NOMO-1 treated with DMSO at 0.1 percent for 48 hours (cell line): ENCODE results near the gene CNTNAP5.

Experiments
- DNase-seq: peaks from one replicate; lab custom pipeline; 2025; ENCODE audit not compliant: unreplicated experiment; lab: John Stamatoyannopoulos, UW

Gene CNTNAP5

DNA sequence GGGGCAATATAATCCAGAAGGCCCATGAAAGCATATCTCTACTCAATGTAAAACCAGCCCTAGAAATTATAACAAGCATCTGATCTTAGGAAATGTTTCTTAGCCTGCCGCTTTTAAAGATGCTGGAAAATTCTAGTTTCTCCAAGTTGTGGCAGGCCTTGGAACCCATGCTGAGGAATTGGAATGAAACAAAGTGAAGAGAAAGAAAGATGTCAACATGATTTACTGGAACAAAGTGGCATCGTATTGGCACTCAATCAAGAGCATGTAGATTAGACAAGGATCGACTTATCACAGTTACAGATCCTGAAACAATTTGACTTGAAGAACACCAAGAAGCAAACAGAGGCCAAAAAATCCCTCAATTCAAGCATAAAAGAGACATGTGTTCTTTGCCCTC lies 28.7 kb downstream of the CNTNAP5 start:
- no peak for DNase-seq

DNA sequence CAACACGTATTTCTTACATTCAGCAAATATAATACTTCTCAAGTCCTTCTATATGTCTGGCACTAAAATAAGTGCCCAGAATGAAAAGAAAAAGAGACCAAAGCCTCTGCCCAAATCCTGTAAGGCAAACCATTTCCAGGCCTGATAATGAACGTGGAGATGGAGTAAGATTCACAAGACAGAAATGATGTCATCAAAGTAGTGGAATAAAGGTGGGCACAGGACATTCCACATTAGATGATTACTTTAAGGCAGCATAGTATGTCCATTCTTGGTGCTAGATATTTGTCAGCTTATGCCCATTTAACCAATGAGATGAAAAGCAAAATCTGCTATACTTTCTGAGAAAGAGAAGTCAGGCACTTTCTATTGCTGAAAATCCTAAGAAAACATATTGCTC lies 38.5 kb downstream of the CNTNAP5 start:
- no peak for DNase-seq

DNA sequence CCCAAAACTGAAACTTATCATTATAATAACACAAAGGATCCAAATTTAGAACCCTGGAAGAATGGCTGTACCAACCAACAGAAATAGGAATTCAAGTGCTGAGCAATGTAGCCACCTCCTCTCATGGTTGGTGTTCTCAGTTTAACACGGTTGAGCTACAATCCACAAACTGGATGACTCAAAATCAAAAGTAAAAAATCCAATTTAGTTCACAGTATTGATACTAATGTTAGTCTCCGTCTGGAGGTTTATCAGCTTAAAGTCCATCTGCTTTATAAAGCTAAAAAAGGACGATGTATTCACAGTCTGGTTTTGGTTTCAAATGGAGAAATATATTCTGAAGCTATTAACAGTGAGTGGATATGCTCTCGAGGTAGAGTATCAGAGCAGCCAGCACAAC lies 40.5 kb downstream of the CNTNAP5 start:
- no peak for DNase-seq

DNA sequence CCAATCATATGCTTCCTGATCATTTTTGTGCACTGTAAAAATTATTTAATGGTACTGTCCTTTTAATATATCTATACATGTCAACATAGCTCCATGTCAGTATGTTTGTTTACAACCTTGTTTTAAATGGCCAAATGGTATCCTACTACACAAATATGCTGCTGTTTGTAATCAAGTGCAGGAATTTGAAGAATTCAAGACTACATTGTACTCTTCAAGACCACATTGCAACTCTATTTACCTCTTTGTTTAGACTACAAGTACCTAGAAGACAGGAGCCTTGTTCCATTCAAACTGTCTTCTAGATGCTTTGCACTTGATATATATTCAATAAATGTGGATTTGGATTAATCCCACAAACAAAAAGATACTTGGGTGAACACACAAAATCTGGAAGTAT lies 41.7 kb downstream of the CNTNAP5 start:
- DNase-seq, result no peak

DNA sequence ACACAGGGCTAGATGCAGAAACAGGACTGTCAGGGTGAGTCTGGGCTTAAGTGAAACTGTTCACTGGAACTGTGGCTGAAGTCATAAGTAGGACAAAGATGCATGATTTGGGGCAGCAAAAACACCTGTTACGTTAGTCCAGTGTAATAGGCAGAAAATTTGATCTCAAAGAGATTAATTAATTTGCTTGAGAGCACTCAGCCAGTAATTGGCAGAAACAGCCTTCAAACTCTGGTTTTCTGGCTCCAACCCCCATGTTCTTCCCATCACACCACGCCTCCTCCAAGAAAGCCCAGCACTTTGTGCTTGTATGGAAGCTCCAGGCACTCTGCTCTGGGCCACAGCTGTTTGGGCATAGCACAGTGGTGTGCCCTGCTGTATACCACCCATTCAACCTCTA lies 54.0 kb downstream of the CNTNAP5 start:
- no peak for DNase-seq

DNA sequence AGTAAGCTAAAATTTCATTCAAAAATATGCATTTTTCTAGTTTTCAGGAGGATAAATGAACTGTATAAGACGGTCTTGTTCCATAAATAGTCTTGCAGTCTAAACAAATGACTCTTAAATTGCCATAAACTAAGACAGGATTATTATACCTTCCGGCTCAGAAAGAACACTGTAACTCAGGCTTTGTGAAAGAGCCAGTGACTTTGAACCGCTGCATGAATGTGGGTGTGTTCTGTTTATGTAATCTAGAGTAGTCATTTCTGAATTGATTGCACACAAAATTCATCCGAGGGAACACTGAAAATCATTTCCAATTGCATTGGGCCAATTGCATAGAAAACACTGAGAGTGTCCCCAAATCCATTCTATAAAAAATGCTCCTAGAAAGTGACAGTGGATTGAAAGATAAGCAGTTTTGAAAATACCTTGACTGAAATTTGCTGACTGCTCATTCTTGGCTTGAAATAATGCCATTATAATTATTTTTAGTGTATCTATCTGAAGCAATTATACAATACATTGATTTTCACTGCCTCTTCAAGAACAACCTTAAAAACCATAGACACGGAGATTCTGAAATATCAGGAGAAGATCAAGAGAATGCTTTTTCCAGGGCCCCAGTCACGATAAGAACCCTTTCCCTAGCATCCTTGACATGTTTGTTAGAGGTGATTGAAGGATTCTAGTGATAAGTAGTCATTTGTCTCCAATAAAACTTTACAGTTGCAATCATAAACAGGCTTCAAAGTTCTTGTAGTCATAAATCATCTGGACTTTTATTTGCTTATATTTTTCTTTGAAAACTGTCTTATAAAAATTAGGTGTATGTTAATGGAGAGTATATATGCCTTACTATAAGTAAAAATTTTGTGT lies 55.4 kb downstream of the CNTNAP5 start:
- DNase-seq, result no peak

DNA sequence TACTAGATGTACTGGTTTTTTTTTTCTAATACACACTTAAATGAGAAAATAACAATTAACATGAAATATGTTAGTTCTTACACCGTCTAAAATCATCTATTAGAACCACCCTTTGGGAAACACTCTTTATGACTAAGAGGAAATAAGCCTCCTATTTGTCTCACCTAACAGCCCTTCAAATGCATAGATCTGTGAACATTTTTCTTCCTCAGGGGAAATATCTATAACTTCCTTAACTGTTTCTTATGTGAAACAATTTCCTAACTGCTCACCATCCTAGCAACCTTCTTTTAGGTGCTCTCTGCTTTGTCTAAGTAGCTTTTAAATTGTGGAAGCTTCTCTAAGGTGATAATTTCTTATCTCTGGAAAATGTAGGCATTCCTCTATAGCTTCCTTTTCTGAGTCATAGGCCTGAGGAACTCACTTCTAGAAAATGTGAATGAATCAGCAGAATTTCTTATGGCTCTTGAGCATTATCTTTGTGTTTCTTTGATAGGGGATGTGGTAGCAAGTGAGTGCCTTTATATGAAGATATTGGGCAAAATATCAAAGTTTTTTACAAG lies 56.1 kb downstream of the CNTNAP5 start:
- no peak for DNase-seq

DNA sequence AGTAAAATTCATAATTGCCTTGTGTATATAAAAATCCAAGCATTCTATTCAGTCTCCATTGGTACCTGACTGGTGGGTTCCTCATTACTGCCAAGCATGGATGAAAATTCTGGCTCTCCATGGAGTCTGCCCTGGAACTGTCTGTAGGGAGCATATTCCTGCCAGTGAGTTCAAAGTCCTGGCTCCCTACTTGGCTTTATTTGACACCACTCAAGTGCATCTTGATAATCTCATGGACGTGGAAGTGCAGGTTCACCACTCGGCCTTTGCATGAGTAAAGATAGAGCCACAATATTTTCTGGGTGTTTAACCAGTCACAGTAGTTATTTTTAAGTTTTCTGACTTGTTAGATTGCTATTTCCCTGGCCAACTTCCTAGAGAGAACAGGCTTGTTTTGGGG lies 63.5 kb downstream of the CNTNAP5 start:
- DNase-seq, result no peak

DNA sequence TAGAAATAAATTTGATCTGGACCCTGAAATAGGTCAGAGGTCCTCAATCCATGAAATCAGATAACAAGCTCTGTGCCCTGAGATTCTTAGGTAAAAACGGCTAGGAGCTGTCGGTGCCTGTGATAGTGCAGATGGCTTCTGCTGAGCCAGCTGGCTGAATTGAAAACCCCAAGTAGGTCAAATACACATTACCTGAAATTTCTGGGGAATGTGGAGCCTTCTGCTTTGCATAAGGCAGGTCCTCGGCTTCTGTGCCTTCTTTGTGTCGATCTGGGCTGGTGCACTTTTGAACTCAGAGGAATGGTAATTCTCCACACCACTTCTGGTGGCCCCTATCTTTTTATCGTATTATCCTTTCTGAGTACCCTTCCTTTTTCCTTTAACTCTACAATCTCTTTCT lies 66.6 kb downstream of the CNTNAP5 start:
- DNase-seq, result no peak

DNA sequence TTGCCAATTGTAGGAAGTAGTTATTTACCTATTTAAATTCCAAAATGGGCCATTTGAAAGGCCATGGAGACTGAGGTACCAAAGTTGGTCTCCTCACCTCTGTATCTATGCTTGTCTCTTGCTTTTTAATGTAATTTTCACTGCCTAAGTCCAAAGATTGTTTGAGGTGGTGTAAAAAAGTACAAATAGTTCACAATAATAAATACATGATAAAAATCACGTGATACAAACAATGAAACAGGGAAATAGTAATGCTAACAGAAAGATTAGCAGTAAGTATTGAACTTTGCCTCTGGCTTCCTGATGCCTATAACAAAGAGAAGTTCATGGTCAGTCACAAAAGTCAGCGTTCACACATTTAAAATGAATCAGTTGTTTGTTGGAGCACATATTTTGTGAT lies 67.6 kb downstream of the CNTNAP5 start:
- DNase-seq, result no peak

DNA sequence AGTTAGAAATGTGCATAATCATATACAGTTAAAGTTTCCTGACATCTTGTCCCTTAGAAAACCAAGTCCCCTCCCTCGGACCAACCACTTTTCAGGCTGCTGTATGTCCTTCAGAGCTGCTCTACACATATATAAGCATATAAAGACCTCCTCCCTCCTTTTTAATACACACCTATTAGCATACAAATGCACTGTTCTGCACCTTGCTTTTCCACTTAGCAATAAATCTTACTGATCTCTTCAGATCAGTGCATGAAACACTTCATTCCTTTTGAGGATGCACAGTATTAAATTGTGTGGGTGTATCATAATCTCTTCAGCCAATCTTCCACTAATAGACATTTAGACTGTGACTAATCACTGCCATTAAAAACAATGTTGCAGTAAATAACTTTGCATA lies 79.8 kb downstream of the CNTNAP5 start:
- DNase-seq, result no peak

DNA sequence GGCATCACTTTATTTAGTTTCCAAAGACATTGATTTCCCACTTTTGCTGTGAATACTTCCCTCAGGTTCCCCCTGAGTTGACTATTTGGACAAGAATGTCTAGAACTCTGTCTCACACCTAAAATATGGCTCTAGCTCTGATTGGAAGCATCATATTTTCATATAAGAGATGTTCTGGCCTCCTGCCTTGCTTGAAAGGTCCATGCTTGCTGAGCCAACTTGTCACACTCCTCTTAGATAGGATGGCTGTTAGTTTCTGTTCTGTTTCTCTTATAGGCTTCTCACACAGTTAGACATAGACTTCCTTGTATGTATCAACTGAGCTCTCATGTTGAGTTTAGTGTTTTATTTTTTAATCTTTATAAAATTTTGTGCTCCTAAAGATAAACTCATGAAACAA lies 87.1 kb downstream of the CNTNAP5 start:
- DNase-seq, result no peak

DNA sequence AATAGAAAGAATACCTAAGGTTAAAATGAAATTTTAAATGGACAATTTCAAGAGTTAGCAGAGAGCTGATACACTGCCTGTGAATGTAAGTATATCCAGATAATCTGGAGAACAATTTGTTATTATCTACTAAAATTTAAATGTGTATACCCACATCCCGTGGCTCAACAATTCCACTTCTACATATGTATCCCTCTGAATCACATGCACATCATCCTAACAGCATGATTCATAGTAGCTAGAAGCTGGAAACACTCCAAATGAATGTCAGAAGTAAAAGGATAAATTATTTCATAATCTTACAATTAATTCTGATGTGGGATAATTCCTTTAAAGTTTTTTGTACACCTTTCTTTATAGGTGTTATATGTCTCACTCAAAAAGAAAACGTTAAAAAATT lies 87.9 kb downstream of the CNTNAP5 start:
- no peak for DNase-seq

DNA sequence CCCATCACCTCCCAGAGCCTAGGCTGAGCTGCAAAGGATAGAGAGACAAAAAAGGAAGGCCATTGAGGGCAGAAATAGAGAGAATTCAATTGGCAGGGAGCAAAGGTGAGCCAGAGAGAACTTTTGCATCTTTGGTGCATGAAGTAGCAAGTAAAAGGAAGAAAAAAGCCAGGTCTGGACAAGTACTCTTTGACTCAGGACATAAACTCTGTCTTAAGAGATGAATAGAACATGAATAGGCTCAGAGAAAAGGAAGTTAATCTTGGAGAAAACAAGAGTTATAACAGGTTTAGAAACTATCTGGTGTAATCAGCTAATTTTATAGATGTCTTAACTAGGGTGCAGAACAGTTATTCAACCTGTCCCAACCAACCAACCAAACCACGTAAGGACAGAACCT lies 95.2 kb downstream of the CNTNAP5 start:
- DNase-seq, result no peak

DNA sequence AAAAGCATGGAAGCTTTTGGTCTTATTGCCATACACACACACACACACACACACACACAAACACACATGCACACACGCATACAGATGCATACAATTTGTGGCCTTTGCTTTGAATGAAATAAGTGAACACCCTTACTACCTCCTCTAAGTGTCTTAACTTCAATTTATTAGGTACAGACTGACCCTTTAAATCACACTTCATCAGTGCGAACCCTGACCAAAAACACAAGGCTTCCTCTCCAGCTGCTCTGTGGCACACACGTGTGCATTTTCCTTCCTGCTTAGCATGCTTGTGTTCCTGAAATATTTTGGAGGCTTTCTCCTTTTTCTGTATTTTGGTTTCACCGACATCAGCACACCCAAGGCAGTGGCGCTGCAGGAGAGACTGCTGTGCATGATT lies 96.0 kb downstream of the CNTNAP5 start:
- DNase-seq, result no peak

DNA sequence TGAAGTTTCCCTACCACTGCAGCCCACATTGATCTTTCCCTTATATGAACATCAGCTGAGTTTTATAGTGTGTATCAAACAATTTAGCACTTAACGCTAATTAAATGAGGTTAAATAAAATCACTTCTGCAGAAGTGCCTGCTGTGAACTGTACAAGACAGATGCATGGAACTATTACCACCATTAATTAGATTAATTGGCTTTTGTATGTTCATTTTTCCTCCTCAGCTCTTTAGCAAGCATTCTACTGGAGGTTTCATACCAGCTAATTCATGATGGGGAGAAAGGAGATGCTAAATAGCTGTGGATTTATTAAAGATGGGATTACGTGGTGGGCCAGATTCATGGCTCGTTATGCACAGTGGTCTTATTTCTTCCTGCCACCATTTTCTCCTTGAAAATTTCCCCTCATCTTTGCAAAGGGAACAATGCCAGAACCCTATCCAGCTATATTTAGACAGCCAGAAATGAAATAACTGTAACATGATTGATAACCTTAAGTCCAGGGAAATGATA lies 96.7 kb downstream of the CNTNAP5 start:
- no peak for DNase-seq

DNA sequence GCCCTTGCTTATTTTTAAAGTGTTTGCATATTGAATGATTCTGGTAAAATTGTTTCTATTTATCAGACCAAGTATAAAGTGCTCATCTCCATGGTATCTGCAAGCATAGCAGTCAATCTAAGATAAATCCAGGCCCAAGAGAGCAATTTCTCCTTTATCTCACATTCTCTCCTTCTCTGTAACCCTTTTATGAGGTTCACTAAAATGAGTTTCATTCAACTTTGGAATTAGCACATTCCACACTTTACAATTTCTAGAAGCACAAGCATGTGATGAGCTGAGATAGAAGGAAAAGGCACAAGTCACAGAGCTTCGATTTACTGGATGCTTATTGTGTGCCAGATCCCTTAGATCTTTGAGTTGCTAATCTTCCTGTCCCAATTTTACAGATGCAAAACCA lies 97.3 kb downstream of the CNTNAP5 start:
- DNase-seq, result no peak

DNA sequence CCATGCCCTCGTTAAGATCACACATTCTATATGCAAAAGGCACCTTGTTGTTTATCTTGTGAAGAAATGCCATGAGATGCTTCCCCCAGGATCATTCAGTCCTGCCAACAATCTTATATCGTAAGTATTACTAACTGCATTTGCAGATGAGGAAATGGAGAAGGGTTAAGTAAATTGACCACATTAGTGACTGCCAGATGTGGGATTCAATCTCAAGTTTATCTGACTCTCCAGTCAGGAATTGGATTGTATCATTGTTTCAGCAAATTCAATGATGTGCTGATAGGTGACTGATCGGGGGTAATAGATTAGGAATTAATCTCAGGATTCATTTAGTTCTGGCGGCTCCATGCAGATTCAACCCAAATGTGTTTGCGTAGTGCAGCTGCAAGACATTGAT lies 106.2 kb downstream of the CNTNAP5 start:
- no peak for DNase-seq

DNA sequence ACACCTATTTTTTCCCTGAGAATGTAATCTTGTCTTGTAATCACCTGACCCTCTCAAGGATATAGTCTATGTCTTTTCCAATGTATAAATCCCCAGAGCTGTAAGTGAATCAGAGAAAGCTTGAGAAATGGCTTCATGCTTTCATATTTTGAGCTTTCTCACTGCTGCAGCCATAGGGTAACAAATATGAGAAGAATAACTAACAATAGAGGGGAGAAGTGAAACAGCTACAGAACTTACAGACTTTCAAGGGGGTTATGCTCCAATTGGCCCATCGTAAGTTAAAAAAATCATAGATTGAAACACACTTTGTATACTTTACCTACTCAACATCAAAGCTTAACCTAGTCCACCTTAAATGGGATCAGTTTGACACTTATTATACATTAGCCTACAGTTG lies 111.0 kb downstream of the CNTNAP5 start:
- no peak for DNase-seq

DNA sequence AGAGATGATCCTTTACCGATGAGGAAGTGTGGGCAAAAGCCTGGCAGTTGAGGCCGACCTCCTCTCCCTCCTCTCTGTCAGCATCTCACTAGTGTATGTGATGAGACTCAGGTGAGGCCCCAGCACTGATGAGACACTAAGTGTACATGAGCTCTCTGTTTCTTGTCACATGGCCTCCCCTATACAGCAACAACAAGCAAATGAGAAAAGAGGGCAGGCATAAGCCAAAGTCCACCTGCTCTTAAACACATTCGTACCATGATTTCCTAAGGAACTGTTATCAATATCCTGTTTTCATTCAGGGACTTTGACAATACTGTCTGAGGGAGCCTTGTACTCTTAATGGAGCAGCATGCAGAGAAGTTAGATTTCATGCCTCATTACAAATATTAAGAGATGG lies 113.0 kb downstream of the CNTNAP5 start:
- DNase-seq, result no peak

DNA sequence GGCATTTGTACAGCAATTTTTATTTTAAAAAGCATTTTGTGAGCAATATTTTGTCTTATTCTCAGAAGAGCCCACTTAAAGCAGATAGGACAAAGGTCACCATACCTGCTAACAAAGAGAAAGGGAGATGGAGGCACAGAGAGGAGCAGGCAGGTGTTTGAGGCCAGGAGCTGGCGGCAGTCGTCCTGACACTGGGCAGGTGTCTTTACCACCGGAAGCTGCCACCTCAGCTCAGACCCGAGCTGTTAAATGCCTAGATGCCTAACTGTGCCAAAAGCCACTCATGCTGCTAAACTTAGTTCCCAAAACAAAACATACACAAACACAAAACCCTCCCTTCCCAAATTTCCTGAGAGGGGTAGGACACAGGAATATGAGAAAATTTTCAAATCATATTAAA lies 120.9 kb downstream of the CNTNAP5 start:
- DNase-seq, result no peak

DNA sequence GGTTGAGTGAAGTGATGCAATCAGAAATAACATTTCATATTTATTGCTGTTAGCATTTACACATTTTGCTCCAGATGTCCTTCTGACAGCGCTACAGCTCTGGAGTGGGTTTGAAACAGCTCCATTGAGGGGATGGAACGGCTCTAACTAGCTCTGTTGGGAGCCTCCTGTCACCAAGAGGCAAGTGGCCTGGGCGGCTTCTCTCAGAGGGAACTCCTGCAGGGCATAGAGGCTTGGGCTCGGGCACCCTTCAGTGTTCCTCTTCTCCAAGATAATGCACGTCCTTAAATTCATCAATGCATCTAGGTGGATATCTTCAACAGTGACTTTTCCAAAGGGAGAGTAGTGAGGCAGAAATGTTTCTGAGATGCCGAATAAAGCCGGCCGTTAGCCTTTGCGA lies 122.5 kb downstream of the CNTNAP5 start:
- DNase-seq, result no peak

DNA sequence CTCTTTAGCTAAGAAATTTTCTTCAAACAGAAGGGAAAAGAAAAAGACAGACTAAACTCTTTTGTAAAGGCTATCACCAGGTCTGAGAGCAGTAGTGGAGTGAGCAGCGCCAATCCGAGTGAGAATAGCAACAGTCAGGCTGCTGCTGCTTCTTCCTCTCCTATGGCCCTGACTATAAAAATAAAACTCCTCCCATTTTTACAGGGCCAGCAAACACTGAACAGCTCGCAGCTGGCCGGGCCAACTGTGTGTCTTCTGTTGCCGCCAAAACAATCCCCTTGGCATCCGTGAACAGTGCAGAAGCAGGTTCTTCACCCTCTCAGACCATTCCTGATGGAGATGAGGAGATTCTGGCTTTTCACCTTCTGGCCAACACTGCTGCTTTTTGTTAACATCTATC lies 124.5 kb downstream of the CNTNAP5 start:
- no peak for DNase-seq
